Trophoblast cell (in vitro differentiated cells and primary cell): ENCODE data around the gene C18orf63.

ENCODE experiments used
- DNase-seq, 2 donors: peaks; one replicate each; pipeline ENCODE4 v3.0.0-alpha.2; 2016
- H2AFZ ChIP-seq: 2 replicates; pipeline ENCODE4 v1.6.1; 2013; ENCODE audit warnings: low read length, moderate library complexity, mild to moderate bottlenecking; ENCODE audit not compliant: insufficient read depth, poor library complexity
- H2AK5ac ChIP-seq: 2 replicates; pipeline ENCODE4 v1.6.1; 2013; ENCODE audit warnings: mild to moderate bottlenecking, low read length
- H2BK120ac ChIP-seq: 2 replicates; pipeline ENCODE4 v1.6.1; 2013; ENCODE audit warnings: low read length, mild to moderate bottlenecking, moderate library complexity; ENCODE audit not compliant: insufficient read depth, poor library complexity
- H2BK12ac ChIP-seq: 2 replicates; pipeline ENCODE4 v1.6.1; 2013; ENCODE audit warnings: mild to moderate bottlenecking, low read length, moderate library complexity
- H2BK5ac ChIP-seq: 2 replicates; pipeline ENCODE4 v1.6.1; 2013; ENCODE audit warnings: low read length, low read depth, moderate library complexity, mild to moderate bottlenecking; ENCODE audit not compliant: poor library complexity
- H3K14ac ChIP-seq: 2 replicates; pipeline ENCODE4 v1.6.1; 2013; ENCODE audit warnings: mild to moderate bottlenecking, low read length
- H3K18ac ChIP-seq: 2 replicates; pipeline ENCODE4 v1.6.1; 2013; ENCODE audit warnings: mild to moderate bottlenecking, low read length
- H3K23ac ChIP-seq: 2 replicates; pipeline ENCODE4 v1.6.1; 2013; ENCODE audit warnings: low read length
- H3K27ac ChIP-seq: 2 replicates; pipeline ENCODE4 v1.5.1; 2013; ENCODE audit warnings: low read depth, mild to moderate bottlenecking, inconsistent platforms, low read length, moderate library complexity
- H3K27me3 ChIP-seq: 2 replicates; pipeline ENCODE4 v1.6.1; 2013; ENCODE audit warnings: inconsistent platforms, mild to moderate bottlenecking, low read length, moderate library complexity; ENCODE audit not compliant: insufficient read depth
- H3K36me3 ChIP-seq, 2 experiments: 1 replicate in 1 of 2; 2 replicates in 1 of 2; pipeline ENCODE4 v1.6.1; 2013; ENCODE audit warnings: low read length in 2 of 2, mild to moderate bottlenecking in 2 of 2, moderate library complexity in 1 of 2; ENCODE audit not compliant: insufficient read depth in 2 of 2, control insufficient read depth in 1 of 2
- H3K4ac ChIP-seq: 2 replicates; pipeline ENCODE4 v1.6.1; 2013; ENCODE audit warnings: low read depth, mild to moderate bottlenecking, low read length, moderate library complexity
- H3K4me1 ChIP-seq, 2 experiments: 1 replicate in 1 of 2; 2 replicates in 1 of 2; pipeline ENCODE4 v1.6.1; 2013; ENCODE audit warnings: low read length in 2 of 2, mild to moderate bottlenecking in 2 of 2, moderate library complexity in 1 of 2; ENCODE audit not compliant: insufficient read depth in 2 of 2, control insufficient read depth in 1 of 2
- H3K4me2 ChIP-seq: 2 replicates; pipeline ENCODE4 v1.6.1; 2013; ENCODE audit warnings: inconsistent platforms, mild to moderate bottlenecking, low read length, moderate library complexity
- H3K4me3 ChIP-seq: 2 replicates; pipeline ENCODE4 v1.5.1; 2013; ENCODE audit warnings: mild to moderate bottlenecking, low read depth, low read length, inconsistent platforms
- H3K79me1 ChIP-seq: one replicate; pipeline ENCODE4 v1.6.1; 2013; ENCODE audit warnings: low read length
- H3K79me2 ChIP-seq: 2 replicates; pipeline ENCODE4 v1.6.1; 2013; ENCODE audit warnings: low read length, mild to moderate bottlenecking; ENCODE audit not compliant: control insufficient read depth, insufficient read depth, poor library complexity
- H3K9ac ChIP-seq: 2 replicates; pipeline ENCODE4 v1.6.1; 2013; ENCODE audit warnings: mild to moderate bottlenecking, low read length
- H3K9me3 ChIP-seq: 2 replicates; pipeline ENCODE4 v1.6.1; 2013; ENCODE audit warnings: low read depth, mild to moderate bottlenecking, control low read depth, inconsistent platforms, low read length; ENCODE audit not compliant: insufficient read depth
- H4K12ac ChIP-seq: 2 replicates; pipeline ENCODE4 v1.6.1; 2013; ENCODE audit warnings: low read depth, mild to moderate bottlenecking, low read length, moderate library complexity
- H4K8ac ChIP-seq: 2 replicates; pipeline ENCODE4 v1.6.1; 2013; ENCODE audit warnings: low read depth, mild to moderate bottlenecking, low read length, moderate library complexity
- H4K91ac ChIP-seq: one replicate; pipeline ENCODE4 v1.6.1; 2013; ENCODE audit warnings: low read depth, mild to moderate bottlenecking, low read length, moderate library complexity
- WGBS: extraction: QIAGEN DNeasy Blood & Tissue Kit; methylation state at CpG from one replicate; pipeline ENCODE4 v1.1.7; 2013; ENCODE audit warnings: missing lambda C conversion rate; ENCODE audit not compliant: insufficient read length, insufficient coverage; ENCODE audit errors: extremely low coverage; 5-methylcytosine and 5-hydroxymethylcytosine counted together

The C18orf63 gene

DNA sequence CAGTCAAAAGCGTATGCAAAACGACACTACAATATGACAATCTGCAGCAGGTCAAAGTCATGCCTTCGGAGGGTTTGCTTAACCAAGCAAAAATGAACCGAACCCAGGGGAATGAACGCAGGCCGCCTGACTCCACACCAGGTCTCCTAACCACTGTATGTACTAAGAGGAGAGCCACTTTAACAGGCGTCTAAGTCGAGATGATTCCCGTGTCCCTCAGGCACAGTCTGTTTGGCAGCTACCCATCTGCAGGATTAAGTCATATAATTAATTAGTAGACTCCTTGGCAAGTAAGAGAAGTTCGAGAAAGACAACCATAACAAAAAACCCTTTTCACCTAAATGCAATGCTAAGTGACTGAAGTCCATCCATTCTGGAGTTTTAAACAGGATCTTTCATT, 39.0 kb upstream of the C18orf63 start:
- Histone ChIP-seq H3K4ac (no peak overlapping the region), H3K4me1 (peaks cover 0 to 1% of the 10 kb centered on the region in 2 experiments), H3K23ac (no peak overlapping the region), H3K4me3 (no peak overlapping the region), H2BK12ac (no peak overlapping the region), H3K79me1 (no peaks in the 10 kb centered on the region), H3K36me3 (no peaks in the 10 kb centered on the region), H3K18ac (no peak overlapping the region), H2BK5ac (no peak overlapping the region), H2AK5ac (no peak overlapping the region), H3K9me3 (peaks cover 2% of the 10 kb centered on the region), H4K12ac (no peak overlapping the region), H3K4me2 (no peak overlapping the region), H4K8ac (no peak overlapping the region), H3K9ac (no peak overlapping the region), H2AFZ (no peak overlapping the region), H3K14ac (no peak overlapping the region), H3K27me3 (no peaks in the 10 kb centered on the region), H3K79me2 (no peaks in the 10 kb centered on the region), H2BK120ac (no peak overlapping the region), H4K91ac (no peak overlapping the region), H3K27ac (no peak overlapping the region)
- no CpG with 5 or more reads among the region's 10 CpGs for WGBS
- DNase-seq, result no peak

DNA sequence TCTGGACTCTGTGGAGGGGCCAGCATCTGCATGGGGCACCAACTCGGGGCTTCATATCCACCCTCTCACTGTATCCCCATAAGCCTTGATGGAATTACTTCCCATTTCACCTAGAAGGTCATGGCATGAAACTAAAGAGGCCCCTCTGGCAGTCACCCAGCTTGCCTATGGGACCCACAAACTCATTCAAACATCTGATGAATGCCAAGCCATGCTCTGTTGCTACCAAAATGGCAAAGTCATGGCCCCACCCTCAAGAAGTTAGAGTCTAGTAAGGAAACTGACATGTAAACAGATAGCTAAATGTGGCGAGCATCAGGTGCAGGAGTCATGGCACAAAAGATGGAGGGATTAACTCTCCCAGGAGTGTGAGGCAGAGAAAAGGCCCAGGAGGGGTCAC, 38.3 kb upstream of the C18orf63 start:
- no CpG with 5 or more reads among the region's 2 CpGs for WGBS
- Histone ChIP-seq H2AK5ac (no peak overlapping the region), H3K4me2 (no peak overlapping the region), H2BK120ac (no peak overlapping the region), H3K27me3 (no peaks in the 10 kb centered on the region), H3K4me1 (peaks cover 6 to 7% of the 10 kb centered on the region in 2 experiments), H3K9ac (no peak overlapping the region), H4K91ac (no peak overlapping the region), H3K14ac (no peak overlapping the region), H3K79me1 (no peaks in the 10 kb centered on the region), H3K36me3 (no peaks in the 10 kb centered on the region), H3K18ac (no peak overlapping the region), H2BK5ac (no peak overlapping the region), H4K12ac (no peak overlapping the region), H3K4me3 (no peak overlapping the region), H3K23ac (no peak overlapping the region), H2BK12ac (no peak overlapping the region), H3K27ac (no peak overlapping the region), H4K8ac (no peak overlapping the region), H3K9me3 (peaks cover 2% of the 10 kb centered on the region), H2AFZ (no peak overlapping the region), H3K4ac (no peak overlapping the region), H3K79me2 (no peaks in the 10 kb centered on the region)
- no peak for DNase-seq

DNA sequence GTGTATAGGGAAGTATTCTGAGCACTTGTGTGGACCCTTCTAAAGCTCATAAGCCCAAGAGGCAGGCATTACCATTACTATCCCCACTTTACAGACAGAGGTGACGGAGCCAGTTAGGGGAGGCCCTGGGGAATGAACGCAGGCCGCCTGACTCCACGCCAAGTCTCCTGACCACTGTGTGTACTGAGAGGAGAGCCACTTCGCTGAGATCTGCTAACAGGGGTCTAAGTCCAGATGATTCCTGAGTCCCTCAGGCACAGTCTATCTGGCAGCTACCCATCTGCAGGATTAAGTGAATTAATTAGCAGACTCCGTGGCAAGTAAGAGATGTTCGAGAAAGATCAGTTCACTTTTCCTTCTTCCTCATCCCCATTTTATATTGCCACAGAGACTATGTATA, 37.6 kb upstream of the C18orf63 start:
- Histone ChIP-seq H3K14ac (no peak overlapping the region), H3K4me2 (no peak overlapping the region), H3K4me1 (peaks cover 11 to 13% of the 10 kb centered on the region in 2 experiments), H3K79me2 (no peaks in the 10 kb centered on the region), H3K9me3 (peaks cover 2% of the 10 kb centered on the region), H3K36me3 (no peaks in the 10 kb centered on the region), H2BK5ac (no peak overlapping the region), H3K4me3 (no peak overlapping the region), H2BK12ac (no peak overlapping the region), H3K79me1 (peaks cover 2% of the 10 kb centered on the region), H3K27ac (no peak overlapping the region), H3K27me3 (no peaks in the 10 kb centered on the region), H3K4ac (no peak overlapping the region), H4K12ac (no peak overlapping the region), H3K23ac (no peak overlapping the region), H4K91ac (no peak overlapping the region), H2AK5ac (no peak overlapping the region), H2AFZ (no peak overlapping the region), H4K8ac (no peak overlapping the region), H3K9ac (no peak overlapping the region), H3K18ac (no peak overlapping the region), H2BK120ac (no peak overlapping the region)
- WGBS, result no CpG with 5 or more reads among the region's 7 CpGs
- no peak for DNase-seq

DNA sequence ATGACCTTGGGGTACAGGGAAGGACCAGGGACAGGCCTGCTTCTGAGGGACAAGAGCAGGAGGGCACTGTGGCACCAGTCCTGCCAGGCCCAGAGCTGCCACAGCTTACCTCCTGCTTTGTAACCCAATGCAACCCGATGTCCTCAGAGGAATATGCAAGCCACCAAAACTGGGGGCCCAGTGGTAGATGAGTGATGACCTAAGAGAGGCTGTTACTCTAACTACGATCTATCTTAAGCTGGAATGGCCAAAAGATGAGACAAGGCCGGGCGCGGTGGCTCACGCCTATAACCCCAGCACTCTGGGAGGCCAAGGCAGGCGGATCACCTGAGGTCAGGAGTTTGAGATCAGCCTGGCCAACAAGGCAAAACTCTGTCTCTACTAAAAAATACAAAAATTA, 36.7 kb upstream of the C18orf63 start:
- Histone ChIP-seq H2AK5ac (no peak overlapping the region), H2BK120ac (no peak overlapping the region), H4K12ac (no peak overlapping the region), H3K14ac (no peak overlapping the region), H3K27ac (no peak overlapping the region), H3K23ac (no peak overlapping the region), H3K27me3 (no peaks in the 10 kb centered on the region), H3K79me2 (no peaks in the 10 kb centered on the region), H3K79me1 (peaks cover 2% of the 10 kb centered on the region), H4K8ac (no peak overlapping the region), H3K4me3 (no peak overlapping the region), H2BK5ac (no peak overlapping the region), H3K4ac (no peak overlapping the region), H2AFZ (no peak overlapping the region), H3K9ac (no peak overlapping the region), H3K18ac (no peak overlapping the region), H2BK12ac (no peak overlapping the region), H3K36me3 (no peaks in the 10 kb centered on the region), H4K91ac (no peak overlapping the region), H3K4me1 (peaks cover 18% of the 10 kb centered on the region in 2 experiments), H3K9me3 (peaks cover 2% of the 10 kb centered on the region), H3K4me2 (no peak overlapping the region)
- no CpG with 5 or more reads among the region's 7 CpGs for WGBS
- DNase-seq, result no peak
